Activated CD8-positive, alpha-beta memory T cell treated with anti-CD3 and anti-CD28 coated beads, Interleukin-2, amount 50 U/mL, for 24 hours (primary cell): ENCODE data around the gene B4GALT4.

Experiments
- DNase-seq: peaks from one replicate; pipeline ENCODE4 v3.0.0-alpha.2; 2020; ENCODE audit errors: extremely low read depth

The B4GALT4 gene

DNA sequence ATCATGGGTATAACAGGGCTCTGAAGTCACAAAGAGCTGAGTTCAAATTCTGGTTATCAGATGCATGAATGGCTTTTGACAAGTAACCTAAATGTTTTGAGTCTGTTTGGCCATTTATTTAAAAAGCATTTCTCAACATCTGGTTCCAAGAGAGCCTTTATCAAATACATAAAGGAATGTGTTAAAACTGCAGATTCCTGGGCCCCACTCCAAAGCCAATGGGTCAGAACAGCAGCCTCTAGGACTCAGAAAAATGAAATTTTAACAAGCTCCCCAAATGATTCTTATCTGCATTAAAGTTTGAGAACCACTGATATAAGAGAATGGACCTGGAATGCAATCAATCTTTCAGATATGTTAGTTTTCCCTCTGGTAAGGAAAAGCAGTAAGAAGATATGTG lies 3.4 kb downstream of the B4GALT4 start:
- DNase-seq: no peak

DNA sequence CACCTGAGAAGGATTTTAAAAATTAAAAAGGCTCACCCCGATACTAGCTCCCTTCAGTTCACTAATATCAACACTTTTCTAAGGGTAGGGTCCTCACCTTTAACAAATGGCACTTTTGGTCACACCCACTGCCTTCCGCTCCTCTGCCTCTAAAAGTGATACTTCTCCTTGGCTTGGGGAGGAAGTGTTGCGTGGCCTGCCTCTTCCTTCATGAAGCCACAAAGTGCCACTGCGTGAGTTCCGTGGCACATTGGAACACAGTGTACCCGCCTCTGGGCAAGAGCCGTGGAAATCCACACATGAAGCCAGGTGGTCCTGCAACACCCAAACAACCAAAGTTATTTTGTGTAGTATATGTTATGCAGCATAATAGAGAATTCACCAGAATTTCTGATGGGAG lies 3.9 kb downstream of the B4GALT4 start:
- DNase-seq: no peak

DNA sequence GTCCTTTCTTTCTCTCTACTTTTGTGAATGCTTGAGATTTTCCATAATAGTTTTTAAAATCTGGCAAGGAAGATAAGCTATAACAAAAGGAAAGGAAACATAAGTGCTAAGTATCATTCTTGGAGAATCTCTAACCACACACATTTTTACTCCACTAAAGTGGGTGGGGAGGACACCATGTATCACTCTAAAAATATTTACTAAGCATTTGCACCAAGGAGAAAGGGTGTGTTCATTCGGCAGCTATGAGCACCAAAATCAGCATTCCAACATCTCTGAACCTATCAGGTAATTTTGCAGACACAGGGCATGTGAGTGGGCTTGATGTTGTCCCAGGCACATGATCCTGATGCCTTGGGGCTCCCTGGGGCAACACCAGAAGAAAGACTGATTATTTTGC lies 5.5 kb downstream of the B4GALT4 start:
- DNase-seq: no peak

DNA sequence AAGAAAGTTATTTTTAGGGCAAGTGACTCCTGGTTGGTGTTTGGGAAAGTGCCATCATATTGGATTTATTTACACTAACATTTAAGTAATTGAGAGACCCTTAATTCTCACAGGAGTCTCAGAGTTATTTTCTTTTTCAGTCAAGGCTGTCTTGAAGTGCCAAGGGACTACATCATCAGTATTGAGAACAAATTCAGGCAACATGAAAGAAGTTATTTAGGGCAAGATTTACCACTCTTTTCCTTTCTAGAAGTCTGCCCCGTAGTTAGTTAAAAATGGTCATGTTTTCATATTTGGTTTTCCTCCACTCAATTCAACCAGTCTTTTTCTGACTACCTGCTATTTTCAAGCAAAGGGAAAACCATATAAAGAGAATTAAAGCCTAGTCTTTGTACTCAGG lies 6.1 kb downstream of the B4GALT4 start:
- DNase-seq: no peak

DNA sequence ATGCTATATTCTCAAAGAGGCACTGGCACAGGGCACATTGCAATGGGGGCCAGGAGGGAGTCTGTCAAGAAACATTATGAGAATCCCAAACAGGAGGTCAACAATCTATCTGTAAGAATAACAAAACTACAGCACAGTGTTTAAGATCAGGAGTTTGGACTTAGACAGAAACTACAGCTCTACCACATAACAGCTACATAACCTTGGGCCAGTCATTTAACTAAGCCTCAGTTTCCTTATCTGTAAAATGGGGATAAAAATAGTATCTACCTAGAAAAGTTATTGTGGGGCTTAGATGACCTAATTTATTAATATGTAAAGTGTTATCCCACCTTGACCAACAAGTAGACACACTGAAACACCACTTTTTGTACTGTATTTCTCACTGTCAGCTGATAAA lies 9.9 kb downstream of the B4GALT4 start:
- DNase-seq: no peak

DNA sequence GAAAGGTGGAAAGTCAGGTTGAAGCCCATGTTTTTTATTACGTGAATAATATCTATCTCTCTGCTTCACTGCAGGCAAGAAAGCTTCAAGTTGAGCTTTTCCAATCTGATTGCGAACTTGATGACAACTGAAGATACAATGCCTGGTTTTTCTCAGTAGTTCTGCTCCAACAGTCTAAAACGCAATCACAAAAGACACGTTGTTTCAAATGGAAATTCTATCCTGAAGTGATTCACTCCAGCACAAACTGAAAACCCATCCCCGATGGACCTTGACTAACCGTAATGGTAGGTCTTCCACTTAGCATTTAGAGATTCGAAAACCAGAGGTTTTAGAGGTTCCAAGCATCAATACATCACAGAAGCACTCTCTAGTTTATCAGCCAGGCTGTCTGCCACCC lies 10.6 kb downstream of the B4GALT4 start:
- DNase-seq: no peak

DNA sequence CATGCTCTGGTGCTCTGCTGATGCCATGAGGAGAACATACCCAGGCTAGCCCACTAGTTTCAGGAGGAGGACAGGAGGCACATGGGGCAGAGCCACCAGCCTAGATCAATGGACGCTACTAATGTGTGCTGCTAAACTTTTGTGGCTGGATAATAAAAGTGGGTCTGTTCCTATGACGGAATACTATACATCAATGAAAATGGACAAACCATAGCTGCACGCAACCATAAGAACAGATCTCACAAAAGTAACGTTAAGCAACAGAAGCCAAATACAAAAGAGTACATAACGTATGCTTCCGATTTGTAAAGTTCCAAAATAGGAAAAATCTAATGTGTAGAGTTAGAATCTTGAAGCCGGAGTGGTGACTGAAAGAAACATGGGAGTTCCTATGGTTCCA lies 11.5 kb downstream of the B4GALT4 start:
- no peak for DNase-seq

DNA sequence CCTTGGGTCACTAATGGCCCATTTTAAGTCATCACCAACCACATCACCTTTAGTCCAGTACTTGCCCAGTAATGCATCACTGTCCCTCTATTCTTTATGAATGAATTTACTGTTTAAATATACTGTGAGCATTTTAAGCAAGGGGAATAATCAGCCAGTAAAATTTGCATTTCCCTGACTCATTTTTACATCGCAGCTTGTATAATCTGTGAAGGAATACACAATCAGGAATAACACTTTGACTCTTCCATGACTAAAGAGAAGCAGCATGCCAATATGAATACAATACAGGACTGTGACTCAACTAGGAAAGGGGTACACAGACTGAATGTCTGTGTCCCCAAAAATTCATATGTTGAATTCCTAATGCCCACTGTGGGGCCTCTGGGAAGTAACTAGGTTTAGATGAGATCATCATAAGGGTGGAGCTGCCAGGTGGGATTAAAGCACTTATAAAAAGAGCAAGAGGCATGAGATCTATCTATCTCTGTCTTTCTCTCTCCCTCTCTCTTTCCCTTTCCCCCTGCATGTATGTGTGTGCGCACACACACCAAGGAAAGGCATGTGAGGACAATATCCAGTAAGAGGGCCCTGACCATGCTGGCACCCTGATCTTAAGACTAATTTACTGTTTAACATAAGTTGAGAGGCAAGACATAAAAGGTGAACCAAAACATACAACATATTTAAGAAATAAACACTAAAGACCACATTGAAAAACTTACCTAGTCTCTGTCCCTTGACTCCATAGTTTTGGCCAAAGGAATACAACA lies 12.1 kb downstream of the B4GALT4 start:
- no peak for DNase-seq

DNA sequence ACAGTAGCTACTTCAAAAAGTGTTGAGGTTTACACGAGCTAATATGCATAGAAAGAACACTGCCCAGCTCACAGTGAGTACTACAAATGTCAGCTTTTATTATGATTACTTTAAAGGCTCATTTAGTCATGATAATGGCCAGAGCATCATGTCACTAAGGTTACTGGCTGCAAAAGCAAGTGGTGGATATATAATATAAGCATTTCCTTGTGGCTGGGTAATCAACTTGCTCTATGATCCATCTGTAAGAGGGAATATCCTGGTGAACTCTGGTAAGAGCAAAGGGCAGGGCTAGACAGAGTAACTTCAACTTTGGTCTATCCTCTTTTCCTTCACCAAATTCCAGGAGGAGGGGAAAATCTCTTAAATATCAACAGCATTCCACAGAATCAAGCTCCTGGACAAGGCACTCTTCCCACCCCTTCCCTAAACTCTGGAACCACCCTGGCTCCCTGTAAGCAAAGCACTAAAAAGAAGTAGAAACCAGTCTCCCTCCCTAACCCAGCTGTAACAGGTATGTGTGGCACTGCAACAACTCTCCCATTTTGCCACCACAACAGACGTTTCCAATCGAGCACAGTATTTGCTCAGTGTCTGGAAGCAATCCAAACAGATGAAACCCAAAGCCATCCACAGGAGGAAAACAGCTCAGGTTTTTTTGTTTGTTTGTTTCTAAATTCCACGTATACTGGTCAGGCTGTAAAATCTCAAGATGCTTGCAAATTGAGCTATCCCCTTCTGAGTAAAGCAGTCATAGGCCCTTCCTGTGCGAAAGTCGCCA lies 13.4 kb downstream of the B4GALT4 start:
- no peak for DNase-seq

DNA sequence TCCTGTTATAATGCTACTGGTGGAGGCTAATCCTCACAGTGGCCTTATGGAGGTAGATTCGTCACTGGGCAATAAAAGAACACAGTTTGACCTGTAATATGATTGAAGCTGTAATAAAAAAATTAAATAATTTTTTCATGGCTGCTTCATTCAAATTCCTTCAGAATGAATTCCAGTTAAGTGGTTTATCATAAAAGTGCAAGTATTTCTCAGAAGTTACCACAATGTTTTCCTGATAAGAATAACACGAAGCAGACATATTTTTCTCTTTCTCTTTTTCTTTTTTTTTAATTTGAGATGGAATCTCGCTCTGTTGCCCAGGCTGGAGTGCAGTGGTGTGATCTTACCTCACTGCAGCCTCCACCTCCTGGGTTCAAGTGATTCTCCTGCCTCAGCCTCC lies 15.6 kb downstream of the B4GALT4 start:
- no peak for DNase-seq

DNA sequence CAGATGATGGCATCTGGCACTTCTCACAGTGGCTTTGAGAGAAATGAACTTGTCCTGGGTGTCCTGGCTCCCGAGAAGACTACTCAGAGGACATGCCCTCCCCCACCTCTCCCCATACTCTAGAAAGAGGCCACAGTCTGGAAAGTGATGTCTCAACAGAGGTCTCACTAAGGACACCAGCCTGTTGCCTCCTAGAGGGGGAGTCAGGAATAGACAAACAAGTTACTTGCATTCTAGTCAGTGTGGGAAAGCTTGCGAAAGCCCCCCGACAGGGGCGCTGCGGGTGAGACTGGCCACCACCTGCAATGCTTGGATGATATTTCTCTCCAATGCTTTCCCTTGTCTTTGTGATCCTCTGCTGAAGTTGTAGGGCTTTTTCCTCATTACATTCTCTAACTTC lies 17.2 kb downstream of the B4GALT4 start:
- DNase-seq: no peak

DNA sequence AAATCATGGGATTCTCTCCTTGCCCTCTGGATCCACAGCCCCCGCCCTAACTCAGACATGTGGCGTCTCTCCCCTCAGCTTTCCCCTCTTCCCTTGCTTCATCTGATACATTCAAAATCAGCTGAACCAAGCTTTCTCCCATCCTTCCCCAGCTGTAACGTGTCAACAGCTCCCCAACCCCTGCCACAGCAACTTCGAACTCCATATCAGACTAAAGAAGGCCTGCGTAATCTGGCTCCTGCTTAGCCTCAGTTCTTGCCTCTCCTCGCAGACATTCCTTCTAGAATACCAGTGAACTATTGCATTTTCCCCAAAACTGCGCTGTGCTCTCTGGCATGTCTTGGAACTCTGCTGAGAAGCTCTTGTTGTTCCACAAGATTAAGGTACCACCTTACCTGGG lies 18.3 kb downstream of the B4GALT4 start:
- no peak for DNase-seq

DNA sequence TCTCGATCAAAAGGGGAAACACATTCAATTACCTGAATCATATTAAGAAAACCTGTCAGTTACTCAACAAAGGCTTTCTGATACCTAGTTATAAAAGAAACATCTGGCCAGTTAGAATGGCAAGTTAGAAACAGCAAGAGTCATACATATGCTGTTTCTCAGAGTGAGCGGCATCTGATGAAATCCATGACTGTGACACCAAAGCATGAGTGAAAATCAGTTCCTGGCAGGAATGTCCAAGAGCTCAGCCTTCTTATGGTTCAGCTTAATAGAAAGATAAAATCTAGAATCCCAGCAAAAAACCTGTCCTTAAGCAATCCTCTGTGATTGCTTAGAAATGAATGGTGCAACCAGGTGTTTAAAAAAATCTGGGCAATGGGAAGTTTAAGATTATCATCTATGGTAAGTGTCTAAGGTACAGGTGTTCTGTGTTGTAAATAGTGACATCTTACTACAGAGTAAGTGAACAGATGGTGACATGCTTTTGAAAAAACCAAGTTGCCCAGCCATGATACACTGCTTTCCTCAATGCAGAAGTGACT lies 18.8 kb downstream of the B4GALT4 start:
- no peak for DNase-seq

DNA sequence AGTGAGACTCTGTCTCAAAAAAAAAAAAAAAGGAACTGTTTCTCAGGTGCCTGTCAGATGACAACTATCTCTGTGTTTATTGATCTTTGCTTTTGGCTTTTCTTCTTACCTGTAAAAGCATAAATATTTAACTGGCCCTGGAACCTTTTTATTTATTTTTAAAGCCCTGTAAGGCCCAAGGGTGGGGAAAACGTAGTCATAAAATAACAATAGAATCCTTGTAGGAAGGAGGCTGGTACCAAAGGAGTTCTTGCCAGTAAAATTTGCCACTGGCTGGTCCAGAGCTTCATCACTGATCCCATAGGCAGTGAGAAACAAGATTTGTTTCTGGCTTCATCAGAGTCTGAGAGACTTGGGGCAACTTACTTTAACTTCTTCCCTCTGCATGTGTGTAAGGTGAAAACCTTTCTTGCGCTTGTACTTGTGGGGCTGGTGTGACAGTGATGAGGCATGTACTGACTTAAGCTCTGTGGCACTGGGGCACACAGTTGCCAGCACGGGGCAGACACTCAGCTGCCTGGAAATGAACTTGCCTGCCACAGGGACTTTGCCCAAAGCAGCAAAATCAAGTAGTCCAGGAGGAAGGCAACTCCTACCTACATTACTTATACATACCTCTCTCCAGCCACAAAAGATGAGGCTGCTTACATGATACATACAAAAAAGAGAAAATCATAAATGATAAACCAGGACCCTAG lies 19.6 kb downstream of the B4GALT4 start:
- no peak for DNase-seq

DNA sequence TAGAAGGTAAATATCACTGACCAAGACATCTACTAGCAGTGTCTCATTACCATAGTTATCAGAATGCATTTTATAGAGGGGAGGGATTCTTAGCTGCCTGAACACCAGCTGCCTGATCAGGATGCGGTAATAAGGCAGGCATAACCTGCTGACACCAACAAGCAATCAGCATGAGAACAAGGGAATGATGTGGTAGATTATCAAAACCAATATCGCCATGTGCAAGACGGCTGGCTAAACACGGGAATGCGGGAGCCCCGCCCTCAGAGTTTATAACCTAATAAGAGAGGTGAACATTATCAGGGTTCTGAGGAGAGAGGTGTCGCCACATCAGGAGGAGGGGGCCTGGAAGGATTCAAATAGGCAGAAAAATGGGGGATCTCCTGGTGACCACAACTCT lies 20.5 kb downstream of the B4GALT4 start:
- DNase-seq: no peak

DNA sequence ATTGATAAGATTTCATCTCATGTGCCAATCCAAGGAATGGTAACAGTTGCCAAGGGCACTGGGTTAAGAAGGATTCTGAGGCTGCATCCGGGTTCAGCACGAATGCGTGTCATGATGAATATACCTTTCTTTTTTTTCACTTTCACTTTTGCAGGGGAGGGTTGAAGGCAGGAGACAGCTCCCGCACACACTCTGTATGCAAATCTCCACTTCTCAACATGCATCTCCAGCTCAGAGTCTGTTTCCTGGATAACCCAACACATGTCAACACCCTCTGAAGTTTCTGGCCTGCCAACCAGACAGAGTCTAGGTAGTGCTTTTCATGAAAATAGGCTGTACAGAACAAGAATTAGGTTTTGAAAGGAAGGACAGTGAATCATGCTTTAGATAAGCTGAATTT lies 21.6 kb downstream of the B4GALT4 start:
- DNase-seq: no peak

DNA sequence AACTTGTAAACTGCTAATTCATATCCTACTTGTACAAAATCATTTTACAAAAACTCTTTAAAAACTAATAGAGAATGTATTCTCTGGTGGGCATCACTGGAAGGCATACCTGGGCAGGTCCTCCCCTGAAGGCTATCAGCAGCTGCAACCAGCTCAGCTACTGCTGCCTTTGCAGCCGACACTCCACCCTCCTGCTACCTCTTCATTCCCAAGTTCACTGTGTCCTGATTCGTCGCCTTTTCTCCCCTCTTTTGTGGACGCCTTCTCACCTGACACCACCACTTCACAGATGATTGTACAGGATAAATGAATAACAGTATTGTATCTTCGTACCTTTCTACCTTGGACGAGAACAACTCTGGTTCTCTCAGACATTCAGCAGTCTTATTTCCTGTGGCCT lies 28.9 kb downstream of the B4GALT4 start:
- DNase-seq: no peak

DNA sequence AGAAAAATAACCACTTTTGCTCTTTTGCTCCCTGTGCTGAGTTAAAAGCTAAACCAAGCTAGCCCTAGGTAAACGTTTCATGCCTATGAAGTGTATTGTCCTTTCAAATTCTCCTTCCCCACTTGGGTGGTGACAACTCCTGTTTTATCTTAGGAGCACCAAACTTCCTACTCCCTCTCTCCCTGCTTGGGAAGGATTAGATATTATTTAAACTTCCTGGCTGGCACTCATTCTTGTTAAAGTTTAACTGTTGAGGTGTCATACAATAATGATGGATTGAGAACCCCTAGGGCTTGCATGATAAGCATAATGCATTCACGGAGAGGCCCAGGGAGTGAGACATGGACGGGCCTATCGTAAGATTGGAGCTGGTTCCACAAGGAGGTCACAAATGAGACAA lies 29.5 kb downstream of the B4GALT4 start:
- DNase-seq: no peak

DNA sequence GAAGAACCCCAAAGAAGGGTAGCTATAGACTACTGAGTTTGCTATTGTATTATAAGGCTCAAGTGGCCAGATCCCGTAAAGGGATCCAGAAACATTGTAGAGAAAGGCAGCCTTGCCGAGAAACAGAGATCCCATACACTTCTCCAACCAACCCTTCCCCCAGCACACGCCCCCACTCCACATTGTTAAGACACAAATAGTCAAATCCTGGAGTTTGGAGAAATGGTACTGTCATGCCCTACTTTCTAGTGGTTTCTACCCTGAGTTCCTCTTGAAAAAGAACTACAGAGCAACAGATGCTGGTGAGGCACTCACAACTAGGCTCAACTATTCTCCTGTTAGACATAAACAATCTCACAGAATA lies 33.2 kb downstream of the B4GALT4 start:
- DNase-seq: no peak

DNA sequence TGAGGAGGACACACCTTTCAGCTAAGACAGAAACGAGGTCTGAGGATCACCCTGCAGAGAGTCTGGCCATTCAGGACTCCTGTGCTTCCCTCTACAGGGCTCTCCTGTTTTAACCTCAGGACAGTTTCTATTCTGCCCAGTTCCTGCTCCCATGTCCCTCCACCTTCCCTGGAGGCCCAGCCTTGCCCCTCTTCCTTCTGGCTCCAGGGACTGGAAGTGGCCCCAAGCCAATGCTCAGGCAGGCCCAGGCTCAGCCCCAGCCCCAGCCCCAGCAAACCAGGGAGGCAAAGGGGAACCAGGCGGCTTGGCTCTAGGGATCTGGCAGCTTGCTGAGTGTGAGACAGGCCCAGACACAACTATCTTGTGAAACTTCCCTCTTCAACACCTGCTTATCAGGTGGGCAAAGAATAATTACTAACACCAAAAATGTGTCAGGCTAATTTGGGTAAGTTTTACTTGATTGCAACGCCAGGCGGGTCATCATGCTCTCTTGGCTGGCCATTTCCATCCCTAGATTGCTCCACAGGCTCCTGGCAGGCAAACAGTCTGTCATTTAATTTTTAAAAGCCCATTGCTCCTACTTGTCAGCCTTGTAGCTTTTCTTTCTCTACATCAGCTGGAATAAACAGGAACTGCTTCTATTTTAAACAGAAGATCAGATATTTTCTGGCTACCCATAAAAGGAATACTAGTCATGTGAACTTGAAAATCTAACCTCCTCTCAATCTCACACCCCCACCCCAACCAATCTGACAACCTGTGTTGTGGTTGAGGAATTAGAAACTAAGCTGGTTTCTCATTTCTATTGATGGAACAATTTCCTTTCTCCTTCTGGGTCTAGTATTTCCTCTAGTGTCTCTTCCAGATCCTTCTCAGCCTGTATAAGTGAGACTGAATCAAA lies 33.8 kb downstream of the B4GALT4 start:
- no peak for DNase-seq

DNA sequence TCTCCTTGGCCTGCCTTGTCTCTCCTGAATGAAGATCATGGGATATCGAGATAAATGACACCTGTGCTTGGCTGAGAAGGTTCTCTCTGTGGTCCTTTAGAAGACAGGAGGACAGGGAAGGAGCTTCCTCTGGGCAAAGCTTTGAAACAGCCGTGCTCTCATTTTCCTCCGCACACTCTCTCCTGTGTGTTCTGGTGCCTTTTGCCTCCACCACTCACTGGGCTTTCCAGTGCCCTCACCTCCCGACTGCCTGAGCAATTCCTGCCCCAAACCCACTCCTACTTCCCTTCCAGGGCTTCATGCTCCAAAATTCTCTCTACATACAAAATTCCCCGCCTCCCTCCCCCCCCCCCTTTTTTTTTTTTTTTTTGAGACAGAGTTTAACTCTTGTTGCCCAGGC lies 35.0 kb downstream of the B4GALT4 start:
- DNase-seq: no peak

DNA sequence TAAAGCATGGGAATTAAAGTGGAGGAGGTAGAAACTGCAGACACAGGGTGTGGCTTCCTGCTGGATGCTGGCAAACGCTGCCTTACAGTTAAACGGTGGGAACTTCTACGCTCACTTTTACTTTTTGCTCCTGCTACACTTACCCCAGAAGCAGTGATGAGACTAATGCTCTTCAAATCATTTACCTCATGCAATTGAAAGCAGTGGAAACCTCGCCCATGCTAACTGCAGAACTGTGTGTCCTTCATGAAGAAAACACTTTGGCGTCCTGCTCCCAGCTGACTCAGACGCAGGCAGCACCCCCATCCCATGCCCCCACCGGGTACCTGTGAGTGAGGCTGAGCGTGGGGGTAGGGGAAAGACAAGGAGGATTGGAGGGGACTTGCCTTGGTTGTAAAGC lies 35.5 kb downstream of the B4GALT4 start:
- DNase-seq: no peak
